Astrocyte of the cerebellum (primary cell): ENCODE results near the gene ZNF143.

Experiments used
- DNase-seq: peaks from one replicate; pipeline ENCODE4 v3.0.0-alpha.2; 2011; ENCODE audit warnings: low read depth
- H3K4me3 ChIP-seq: 2 replicates; pipeline ENCODE4 v1.5.1; 2011; ENCODE audit warnings: mild to moderate bottlenecking, low read depth, low read length, moderate library complexity
- in situ Hi-C: cut with HindIII; loops from 2 replicates; pipeline ENCODE4 v1.10.0; 2017; ENCODE audit warnings: low sequenced_read_pairs
- TF ChIP-seq, protein P1 (sequence below): IDR thresholded peaks from 2 replicates; pipeline ENCODE4 v1.5.1; 2012; ENCODE audit warnings: low read length, low read depth, moderate library complexity, mild to moderate bottlenecking; ENCODE audit errors: missing control alignments

ZNF143 gene

DNA sequence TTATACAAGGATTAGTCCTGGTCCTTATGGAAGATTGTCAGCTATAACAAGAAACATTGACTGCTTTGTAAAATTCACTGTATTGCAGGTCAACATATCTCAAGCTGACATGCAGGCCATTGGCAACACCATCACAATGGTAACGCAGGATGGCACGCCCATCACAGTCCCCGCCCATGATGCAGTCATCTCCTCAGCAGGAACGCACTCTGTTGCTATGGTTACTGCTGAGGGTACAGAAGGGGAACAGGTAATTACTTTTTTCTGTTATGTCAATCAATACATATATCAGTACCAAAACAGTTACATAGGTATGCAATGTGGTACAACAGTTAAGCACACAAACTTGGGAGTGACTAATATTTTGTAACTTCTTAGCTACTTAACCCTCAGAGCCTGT, 55.3 kb downstream of the ZNF143 start:
- in situ Hi-C loops, result no loop called here
- TF ChIP-seq, protein P1, sequence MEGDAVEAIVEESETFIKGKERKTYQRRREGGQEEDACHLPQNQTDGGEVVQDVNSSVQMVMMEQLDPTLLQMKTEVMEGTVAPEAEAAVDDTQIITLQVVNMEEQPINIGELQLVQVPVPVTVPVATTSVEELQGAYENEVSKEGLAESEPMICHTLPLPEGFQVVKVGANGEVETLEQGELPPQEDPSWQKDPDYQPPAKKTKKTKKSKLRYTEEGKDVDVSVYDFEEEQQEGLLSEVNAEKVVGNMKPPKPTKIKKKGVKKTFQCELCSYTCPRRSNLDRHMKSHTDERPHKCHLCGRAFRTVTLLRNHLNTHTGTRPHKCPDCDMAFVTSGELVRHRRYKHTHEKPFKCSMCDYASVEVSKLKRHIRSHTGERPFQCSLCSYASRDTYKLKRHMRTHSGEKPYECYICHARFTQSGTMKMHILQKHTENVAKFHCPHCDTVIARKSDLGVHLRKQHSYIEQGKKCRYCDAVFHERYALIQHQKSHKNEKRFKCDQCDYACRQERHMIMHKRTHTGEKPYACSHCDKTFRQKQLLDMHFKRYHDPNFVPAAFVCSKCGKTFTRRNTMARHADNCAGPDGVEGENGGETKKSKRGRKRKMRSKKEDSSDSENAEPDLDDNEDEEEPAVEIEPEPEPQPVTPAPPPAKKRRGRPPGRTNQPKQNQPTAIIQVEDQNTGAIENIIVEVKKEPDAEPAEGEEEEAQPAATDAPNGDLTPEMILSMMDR, result no peak
- DNase-seq, result no peak
- H3K4me3 ChIP-seq, result no peak overlapping the region

DNA sequence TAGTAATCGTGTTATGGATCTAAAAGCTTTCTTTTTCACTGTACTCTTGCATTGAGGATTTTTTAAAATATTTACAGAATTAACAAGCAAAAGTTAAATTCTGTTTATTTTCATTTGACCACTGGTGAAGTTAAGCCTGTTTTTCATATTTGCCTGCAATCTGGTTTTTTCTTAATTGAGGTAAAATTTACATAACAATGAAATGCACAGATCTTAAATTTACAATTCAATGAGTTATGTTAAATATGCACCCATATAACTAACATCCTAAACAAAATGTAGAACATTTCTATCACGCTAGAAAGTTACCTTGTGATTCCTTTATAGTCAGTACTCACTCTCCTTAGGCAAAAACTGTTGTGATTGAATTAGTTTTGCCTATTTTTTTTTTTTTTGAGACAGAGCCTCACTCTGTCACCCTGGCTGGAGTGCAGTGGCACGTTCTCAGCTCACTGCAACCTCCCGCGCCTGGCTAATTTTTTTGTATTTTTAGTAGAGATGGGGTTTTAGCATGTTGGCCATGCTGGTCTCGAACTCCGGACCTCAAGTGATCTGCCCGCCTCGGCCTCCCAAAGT, 58.1 kb downstream of the ZNF143 start:
- DNase-seq, result no peak
- TF ChIP-seq, protein P1, result no peak
- no peak overlapping the region for H3K4me3 ChIP-seq
- in situ Hi-C loops, result no loop called here

DNA sequence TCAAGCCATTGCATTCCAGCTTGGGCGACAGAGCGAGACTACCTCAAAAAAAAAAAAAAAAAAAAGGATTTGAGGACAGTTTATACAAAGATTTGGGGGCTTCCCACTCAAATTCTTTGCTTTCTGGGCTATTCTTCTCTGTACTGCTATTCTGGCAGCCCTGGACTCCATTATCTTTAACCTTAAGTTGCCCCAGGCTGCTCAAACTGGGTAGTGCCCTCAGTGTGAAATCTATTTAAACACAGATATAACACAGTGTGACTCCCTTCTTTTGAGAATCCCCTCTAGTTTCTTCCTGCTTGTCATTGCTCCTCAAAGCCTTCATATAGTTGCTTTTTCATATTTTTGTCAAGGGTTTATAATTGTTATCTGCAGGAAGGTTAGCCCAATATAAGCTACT, 63.2 kb downstream of the ZNF143 start:
- in situ Hi-C loops, result no loop called here
- TF ChIP-seq, protein P1, result no peak
- no peak for DNase-seq
- H3K4me3 ChIP-seq, result no peak overlapping the region

DNA sequence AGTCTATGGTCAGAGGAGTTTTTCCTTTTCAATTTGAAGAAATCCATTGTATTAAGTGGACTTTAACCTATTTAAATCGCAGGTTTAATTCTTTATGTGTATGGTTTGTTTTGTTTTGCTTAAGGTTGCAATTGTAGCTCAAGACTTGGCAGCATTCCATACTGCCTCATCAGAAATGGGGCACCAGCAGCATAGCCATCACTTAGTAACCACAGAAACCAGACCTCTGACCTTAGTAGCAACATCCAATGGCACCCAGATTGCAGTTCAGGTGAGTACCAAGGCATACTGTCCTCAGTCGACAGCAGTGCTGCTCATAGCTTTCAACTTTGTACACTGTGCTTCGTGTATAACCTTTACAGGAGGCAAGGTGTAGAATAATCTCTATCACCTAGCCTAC, 64.3 kb downstream of the ZNF143 start:
- no peak for DNase-seq
- no peak overlapping the region for H3K4me3 ChIP-seq
- TF ChIP-seq, protein P1, result no peak
- in situ Hi-C loops, result no loop called here

DNA sequence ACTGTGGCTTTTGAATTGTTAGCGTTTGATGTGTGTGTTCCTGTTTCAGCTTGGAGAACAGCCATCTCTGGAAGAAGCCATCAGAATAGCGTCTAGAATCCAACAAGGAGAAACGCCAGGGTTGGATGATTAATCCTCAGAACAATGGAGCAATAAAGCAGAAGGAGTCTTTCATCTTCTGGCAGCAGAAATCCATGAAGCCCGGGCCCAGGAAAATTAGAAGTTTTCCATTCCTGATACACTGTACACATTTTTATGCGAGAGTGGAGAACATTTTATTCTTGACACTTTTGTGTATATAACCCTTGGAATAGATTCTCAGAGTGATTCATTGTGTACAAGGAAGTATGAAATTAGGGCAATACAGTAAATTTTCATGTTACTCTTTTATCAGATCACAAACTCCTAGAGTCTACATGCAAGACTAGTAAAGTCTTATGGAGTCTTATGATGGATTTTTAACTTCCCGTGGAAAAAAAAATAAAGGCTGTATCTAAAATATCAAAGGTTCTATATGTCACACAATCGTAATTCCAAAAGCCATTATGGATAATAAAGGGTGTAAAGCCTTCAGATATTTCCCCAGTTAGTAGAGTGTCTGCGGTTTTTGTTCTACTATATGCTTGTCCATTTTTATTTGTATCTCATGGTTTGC, 66.8 kb downstream of the ZNF143 start:
- TF ChIP-seq, protein P1, result no peak
- DNase-seq, result peak; percentile 98
- in situ Hi-C loops, result no loop called here
- H3K4me3 ChIP-seq, result no peak overlapping the region

DNA sequence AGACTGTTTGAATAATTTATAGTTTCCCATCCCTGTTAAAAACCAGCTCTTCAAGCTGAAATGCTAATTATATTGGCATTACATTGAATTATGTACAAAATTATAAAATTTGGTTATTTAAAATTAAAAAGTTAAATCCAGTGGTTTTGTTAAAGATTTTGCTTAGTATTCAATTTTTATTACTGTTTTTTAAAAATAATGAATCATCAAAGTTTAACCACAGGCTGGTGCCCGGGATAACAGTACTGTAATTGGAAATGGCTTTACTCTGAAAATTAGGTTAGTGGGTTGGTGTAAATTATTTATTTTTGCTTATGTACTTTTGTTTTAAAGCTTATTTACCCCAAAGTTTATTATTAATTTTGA, 67.3 kb downstream of the ZNF143 start:
- no peak overlapping the region for H3K4me3 ChIP-seq
- in situ Hi-C loops, result no loop called here
- DNase-seq, result no peak
- TF ChIP-seq, protein P1, result no peak
